Chondrocyte (in vitro differentiated cells): ENCODE results near the gene RNF167. TPM values are rescaled to one million over a fixed set of nuclear protein-coding genes. Genes with fewer than 3 reads are reported as not detected.

Source experiments
- DNase-seq: peaks from one replicate; pipeline ENCODE4 v3.0.0; 2021; ENCODE audit warnings: mixed read lengths, low spot score
- H3K27ac Mint-ChIP-seq: one replicate; pipeline ENCODE4 v1.8.0; 2021; ENCODE audit warnings: mild to moderate bottlenecking, moderate library complexity, mixed read lengths; ENCODE audit not compliant: unreplicated experiment
- H3K27me3 Mint-ChIP-seq: 2 replicates; pipeline ENCODE4 v1.8.0; 2021; ENCODE audit warnings: low read depth, mixed read lengths
- H3K36me3 Mint-ChIP-seq: 2 replicates; pipeline ENCODE4 v1.8.0; 2021; ENCODE audit warnings: low read depth, mixed read lengths
- H3K4me1 Mint-ChIP-seq: 2 replicates; pipeline ENCODE4 v1.8.0; 2021; ENCODE audit warnings: low read depth, mild to moderate bottlenecking, mixed read lengths
- H3K4me3 Mint-ChIP-seq: one replicate; pipeline ENCODE4 v1.8.0; 2021; ENCODE audit warnings: mild to moderate bottlenecking, moderate library complexity, mixed read lengths; ENCODE audit not compliant: unreplicated experiment
- H3K9me3 Mint-ChIP-seq: 2 replicates; pipeline ENCODE4 v1.8.0; 2021; ENCODE audit warnings: low read depth, mixed read lengths
- total RNA-seq: library from RNA; stranded (reverse); gene quantifications from 3 replicates; pipeline ENCODE4 v1.2.1, GENCODE V29; 2021
- TF ChIP-seq, protein P1 (sequence below): fragments of 200-600 bp; sonication (generic); IDR thresholded peaks from 2 replicates; pipeline ENCODE4 v1.5.0; 2021; ENCODE audit warnings: antibody characterized with exemption, mild to moderate bottlenecking, moderate library complexity

RNF167 gene
- total RNA-seq, 1 donor from 2014 or later: 74.5 TPM

GRCh38 chr17:4959261-4959965 is 19.3 kb downstream of the RNF167 start:
- no peak overlapping the region for H3K4me3 Mint-ChIP-seq
- H3K4me1 Mint-ChIP-seq: no peaks in the 10 kb centered on the region
- peaks cover 14% of the 10 kb centered on the region for H3K36me3 Mint-ChIP-seq
- DNase-seq: no peak
- TF ChIP-seq, protein P1, sequence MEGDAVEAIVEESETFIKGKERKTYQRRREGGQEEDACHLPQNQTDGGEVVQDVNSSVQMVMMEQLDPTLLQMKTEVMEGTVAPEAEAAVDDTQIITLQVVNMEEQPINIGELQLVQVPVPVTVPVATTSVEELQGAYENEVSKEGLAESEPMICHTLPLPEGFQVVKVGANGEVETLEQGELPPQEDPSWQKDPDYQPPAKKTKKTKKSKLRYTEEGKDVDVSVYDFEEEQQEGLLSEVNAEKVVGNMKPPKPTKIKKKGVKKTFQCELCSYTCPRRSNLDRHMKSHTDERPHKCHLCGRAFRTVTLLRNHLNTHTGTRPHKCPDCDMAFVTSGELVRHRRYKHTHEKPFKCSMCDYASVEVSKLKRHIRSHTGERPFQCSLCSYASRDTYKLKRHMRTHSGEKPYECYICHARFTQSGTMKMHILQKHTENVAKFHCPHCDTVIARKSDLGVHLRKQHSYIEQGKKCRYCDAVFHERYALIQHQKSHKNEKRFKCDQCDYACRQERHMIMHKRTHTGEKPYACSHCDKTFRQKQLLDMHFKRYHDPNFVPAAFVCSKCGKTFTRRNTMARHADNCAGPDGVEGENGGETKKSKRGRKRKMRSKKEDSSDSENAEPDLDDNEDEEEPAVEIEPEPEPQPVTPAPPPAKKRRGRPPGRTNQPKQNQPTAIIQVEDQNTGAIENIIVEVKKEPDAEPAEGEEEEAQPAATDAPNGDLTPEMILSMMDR: no peak
- H3K9me3 Mint-ChIP-seq: no peaks in the 10 kb centered on the region
- no peak overlapping the region for H3K27ac Mint-ChIP-seq
- H3K27me3 Mint-ChIP-seq: no peaks in the 10 kb centered on the region

GRCh38 chr17:4960279-4960922 is 20.3 kb downstream of the RNF167 start:
- H3K27me3 Mint-ChIP-seq: no peaks in the 10 kb centered on the region
- TF ChIP-seq, protein P1: no peak
- no peak overlapping the region for H3K27ac Mint-ChIP-seq
- H3K36me3 Mint-ChIP-seq: peaks cover 14% of the 10 kb centered on the region
- H3K4me1 Mint-ChIP-seq: peaks cover 3% of the 10 kb centered on the region
- no peak overlapping the region for H3K4me3 Mint-ChIP-seq
- no peak for DNase-seq
- H3K9me3 Mint-ChIP-seq: no peaks in the 10 kb centered on the region

DNA sequence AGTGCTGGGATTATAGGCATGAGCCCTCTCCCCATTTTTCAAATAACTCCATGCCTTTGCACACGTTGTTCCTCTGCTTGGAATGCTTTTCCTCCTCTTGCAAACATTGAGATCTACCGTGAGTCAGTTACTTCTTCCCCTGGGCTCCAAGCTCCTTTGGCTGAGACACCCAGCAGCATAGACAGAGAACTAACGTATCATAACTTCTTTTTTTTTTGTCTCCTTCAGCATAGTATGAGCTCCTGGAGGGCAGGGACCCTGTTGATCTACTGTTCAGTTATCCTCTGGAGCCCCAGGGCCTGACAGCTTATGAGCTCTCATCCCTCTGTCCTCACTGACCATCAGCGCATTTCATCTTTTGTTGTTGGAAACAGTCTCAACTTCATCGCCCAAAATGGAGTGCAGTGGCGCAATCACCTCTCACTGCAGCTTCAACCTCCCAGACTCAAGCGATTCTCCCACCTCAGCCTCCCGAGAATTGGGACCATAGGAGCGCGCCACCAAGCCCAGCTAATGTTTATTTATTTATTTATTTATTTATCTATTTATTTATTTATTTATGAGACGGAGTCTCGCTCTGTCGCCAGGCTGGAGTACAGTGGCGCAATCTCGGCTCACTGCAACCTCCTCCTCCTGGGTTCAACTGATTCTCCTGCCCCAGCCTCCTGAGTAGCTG is 25.4 kb downstream of the RNF167 start:
- Mint-ChIP-seq H3K4me3 (peak overlapping the region; percentile 18), H3K36me3 (peaks cover 20% of the 10 kb centered on the region), H3K9me3 (no peaks in the 10 kb centered on the region), H3K4me1 (peaks cover 30% of the 10 kb centered on the region), H3K27ac (no peak overlapping the region), H3K27me3 (no peaks in the 10 kb centered on the region)
- TF ChIP-seq, protein P1: no peak
- no peak for DNase-seq

- peak; percentile 99 for DNase-seq
- Mint-ChIP-seq H3K27me3 (no peaks in the 10 kb centered on the region), H3K4me3 (no peak overlapping the region), H3K9me3 (no peaks in the 10 kb centered on the region), H3K4me1 (peaks cover 40% of the 10 kb centered on the region), H3K27ac (no peak overlapping the region), H3K36me3 (peaks cover 24% of the 10 kb centered on the region)
- TF ChIP-seq, protein P1: no peak
Measured at GRCh38 chr17:4966844-4967538, 26.9 kb downstream of the RNF167 start.
